RKO (cell line): ENCODE results near the gene NUDT5.
A peak's percentile ranks its signal among the peaks of the same experiment; 100 is the strongest.

Experiments used
- DNase-seq: peaks from one replicate; pipeline ENCODE4 v3.0.0-alpha.2; 2016; ENCODE audit warnings: low spot score

Gene NUDT5

DNA sequence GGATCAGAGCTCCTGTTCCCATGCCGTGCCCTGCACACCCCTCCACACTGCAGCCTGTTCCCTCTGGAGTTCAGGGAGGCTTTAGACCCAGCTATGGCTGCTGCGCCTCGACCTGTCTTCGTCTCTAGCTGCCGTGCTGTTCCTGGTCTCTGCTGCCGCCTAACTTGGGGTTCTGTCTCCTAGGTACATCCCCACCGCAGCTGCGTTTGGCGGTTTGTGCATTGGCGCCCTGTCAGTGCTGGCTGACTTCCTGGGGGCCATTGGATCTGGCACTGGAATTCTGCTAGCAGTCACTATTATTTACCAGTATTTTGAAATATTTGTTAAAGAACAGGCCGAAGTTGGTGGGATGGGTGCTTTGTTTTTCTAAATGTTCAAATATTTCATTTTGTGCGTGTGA, 31.6 kb downstream of the NUDT5 start:
- DNase-seq: no peak

DNA sequence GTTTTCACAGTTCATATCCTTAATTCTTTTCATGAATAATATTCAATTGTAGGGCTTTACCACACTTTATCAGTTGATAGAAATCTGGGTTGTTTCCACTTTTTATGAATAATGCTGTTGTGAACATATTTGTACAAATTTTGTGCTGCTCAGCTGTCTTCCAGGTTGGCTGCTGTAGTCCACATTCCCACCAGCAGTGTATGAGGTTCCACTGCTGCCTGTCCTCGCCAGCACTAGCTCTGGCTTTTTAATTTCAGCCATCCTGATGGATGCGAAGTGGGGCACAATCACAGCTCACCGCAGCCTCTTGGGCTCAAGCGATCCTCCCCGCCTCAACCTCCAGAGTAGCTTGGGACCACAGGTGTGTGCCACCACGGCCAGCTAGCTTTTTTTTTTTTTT, 32.8 kb downstream of the NUDT5 start:
- no peak for DNase-seq

DNA sequence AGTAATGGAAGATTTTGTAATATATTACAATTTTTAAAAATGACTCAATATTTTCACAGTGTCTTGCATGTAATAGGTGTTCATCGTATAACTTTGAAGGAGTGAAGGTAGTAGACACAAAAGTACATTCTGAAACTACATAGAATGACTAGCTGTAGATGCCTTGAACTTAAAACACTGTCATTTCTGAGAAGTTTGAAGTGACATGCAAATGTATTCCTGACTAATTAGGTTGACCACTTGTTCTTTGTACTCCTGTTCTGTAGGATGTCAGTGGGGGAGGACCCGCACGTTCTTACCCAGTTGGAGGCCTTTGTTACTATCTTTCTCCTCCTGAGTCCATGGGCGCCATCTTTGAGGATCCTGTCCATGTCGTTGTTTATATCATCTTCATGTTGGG, 35.0 kb downstream of the NUDT5 start:
- DNase-seq: no peak

DNA sequence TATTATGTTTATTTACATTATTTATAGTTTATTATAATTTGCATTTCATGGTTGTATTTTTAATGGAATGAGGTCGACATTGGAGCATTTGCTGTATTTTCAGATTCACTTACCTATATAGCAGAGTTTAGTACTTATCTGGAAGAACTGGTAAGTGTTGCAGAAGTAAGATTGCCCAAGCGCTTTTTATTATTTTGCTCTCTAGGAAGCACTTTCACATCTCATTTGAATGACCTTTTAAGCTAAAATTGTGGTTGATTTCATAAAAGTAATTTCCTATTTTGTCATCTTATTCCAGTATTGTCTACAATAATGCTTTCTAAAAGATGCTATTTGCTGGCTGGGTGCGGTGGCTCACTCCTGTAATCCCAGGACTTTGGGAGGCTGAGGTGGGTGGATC, 37.6 kb downstream of the NUDT5 start:
- no peak for DNase-seq

DNA sequence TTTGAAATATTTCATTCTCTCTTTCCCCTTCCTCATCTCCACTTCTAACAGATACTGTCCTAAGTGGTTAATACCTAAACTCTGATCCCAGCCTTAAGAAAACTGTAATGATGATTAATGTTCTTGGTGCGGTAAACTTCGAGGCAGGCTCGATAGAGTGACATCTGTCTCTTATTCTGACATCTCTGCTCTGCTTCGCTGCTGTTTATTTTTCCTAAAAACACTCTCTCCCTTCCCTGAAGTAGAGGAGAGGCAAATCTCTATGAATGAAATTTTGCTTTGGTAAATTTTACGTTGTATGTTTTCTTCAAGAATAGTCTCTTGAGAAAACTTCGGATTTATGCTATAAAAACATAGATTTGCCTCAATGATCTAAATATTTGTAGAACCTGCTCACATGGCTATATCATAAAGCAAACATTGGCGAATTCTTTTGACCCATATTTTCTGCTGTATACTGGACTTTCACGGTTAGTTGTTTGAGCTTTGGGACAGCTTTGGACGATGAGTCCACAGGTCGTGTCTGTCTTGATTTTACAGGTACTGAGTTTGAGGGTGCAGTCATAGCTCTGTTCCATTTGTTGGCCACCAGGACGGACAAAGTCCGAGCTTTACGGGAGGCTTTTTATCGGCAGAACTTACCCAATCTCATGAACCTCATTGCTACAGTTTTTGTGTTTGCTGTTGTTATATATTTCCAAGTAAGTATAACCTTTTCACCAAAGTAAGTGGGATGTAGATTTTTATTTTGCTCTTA, 39.1 kb downstream of the NUDT5 start:
- no peak for DNase-seq

DNA sequence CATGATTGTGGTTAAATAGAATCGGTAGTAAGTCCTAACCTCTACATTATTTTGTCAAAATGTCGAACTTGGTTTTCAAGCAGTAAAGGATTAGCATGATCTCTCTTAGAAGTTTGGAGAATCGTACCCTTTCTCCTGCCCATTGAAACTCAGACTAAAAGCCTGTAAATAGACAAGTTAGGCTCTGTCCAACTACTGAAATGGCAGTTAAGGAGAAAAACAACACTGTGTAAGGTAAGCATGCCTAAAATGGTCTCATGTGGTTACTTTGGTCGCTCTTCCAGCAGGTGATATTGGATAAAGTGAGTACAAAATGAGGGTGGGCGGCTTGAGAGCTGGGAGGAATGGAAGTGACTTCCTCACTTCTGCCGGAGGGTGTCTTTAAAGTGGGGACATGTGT, 41.2 kb downstream of the NUDT5 start:
- DNase-seq: no peak

DNA sequence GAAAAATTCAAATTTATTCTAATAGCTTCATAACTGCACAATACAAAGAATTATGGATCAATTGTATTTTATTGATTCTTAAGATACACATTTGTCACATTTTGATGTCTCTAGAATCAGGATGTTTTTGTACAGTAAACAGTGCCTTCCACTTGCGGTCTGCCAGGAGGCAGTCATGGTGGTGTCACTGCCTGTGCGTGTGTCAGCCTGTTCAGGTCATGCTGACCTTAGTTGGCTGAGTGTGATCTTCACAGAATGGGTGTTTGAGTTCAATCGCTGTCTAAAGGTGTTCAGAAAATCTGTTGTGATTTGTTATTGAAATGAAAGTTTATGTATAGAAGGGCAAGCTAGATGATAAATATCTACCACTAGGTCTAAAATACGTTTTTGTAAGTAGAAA, 45.5 kb downstream of the NUDT5 start:
- no peak for DNase-seq

DNA sequence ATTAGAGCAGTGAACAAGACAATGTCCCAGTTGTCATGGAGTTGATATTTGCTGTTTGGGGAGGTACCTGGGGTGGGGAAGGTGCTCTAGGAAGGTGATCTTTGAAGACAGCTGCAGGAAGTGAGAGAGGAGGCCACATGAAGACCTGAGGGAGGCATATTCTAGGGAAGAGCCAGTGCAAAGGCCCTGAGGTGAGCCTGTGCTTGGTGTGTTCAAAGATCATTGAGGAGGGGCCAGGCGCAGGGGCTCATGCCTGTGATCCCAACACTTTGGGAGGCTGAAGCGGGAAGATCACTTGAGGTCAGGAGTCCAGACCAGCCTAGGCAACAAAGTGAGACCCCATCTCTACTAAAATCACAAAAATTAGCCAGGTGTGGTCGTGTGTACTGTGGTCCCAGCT, 51.2 kb downstream of the NUDT5 start:
- DNase-seq: no peak

DNA sequence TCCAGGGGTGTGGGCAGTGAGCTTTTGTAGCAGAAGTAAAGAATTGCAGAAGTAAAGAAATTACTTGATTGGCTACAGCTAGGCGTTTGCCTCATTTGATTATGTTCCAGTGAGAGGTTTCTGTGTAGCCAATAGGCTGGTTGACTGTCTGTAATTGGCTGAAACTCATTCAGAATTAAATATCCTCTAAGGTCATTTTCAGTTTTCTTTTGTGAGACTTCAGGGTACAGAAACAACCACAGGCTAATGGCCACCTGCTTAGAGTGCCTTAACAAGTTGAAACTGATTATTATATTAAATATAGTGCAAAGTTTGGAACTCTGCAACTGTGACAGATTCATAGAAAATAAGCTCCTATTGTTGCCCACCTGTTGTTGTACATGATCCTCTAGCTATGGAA, 55.7 kb downstream of the NUDT5 start:
- DNase-seq: no peak

DNA sequence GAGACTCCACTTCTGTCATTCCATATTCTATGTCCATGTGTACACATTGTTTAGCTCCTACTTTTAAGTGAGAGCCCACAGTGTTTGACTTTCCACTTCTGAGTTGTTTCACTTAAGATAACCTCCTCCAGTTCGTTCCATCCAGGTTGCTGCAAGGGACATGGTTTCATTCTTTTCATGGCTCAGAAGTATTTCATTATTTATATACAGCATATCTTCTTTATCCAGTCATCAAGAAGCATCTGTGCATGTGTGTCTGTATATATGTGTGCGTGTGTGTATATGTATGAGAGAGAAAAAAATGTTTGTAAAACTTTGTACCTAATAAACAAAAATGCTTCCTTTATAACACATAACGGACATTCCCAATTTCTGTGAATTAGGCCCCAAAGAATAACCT, 60.1 kb downstream of the NUDT5 start:
- DNase-seq: no peak

DNA sequence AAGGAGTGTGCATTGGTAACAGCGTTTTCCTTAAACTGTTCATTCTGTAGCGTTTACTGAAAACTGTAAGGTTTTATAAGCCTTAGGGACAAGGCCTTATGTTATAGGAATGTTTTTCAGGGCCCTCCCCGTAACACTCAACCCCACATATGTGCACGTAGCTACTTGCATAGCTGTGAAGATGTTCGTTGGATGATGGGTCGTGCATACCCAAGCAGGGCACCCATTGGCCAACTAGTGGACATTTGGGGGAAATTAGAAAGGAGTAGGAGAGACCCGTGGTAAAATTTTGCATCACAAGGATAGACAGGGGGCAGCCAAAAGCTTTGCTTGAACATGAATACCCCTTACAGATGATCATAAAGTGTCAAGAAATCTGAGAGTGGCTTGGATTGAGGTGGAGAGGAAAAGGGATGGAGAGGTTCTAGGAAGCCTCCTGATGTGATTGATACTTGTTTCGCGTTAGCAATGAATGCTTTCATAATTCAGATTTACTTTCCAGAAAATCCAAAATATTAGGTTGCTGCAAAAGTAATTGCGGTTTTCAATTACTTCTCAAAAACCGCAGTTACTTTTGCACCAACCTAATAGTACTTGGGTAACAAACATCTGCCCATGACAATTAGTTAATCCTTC, 65.3 kb downstream of the NUDT5 start:
- peak; percentile 92 for DNase-seq

DNA sequence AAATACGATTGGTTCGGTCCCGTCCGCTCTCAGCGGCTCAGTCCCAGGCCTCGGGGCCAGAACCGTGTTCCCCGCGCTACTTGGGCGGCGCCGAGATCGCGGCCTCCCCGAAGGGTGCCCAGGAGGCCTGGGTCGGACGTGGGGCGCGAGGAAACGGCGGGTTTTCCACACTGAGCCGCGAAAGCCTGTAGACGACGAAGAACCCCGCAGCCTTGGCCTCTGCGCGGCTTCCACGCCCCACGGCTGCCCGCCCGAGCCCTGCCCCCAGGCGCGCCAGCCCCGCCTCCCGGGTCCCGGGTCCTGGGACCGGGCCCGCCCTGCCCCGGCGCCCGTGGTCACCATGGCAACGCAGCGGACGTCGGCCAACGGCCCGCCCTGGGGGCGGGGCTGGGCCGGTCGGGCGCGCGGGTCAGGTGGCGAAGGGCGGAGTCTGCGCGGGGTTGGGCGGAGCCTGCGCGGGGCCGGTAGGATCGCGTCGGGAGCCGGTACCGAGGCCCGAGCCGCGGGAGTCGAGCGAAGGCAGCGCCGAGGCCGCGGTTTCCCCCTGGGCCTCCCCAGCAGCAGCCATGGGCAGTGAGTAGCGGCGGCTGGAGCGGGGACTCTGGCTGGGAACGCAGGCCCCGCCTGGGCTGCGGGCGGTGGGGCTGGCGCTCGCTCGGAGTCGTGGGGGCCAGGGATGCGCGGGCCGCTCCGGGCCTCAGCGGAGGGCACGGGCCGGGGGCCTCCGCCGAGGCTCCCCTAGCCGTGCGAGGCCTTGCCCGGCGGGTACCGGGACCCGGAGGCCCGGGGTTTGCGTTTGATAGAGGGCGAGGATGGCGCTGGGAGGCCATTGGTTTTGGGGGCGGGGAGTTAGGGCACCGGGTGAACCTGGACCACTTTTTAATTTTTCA, 66.2 kb downstream of the NUDT5 start, which contains the start of gene SEC61A2:
Gene SEC61A2, plus strand, starts transcription at position 456 of the 890 bp plus-strand sequence. Its CDS starts 111 bp downstream, at position 567.
- peak; percentile 93 for DNase-seq

DNA sequence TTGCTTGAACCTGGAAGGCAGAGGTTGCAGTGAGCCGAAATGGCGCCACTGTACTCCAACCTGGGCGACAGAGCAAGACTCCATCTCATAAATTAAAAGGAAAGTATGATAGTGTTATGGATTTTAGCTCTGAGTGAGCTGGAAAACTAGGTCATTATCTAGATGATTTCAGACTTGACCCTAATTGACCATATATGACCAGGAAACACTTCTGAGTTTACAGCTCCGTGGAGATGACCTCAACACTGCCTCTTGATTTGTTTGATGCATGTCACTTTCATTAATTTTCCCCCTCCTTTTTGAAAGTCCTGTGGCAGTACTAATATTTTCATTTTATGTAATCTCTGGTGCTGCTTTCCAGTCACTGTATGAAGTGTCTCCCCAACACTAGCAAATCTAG, 74.0 kb downstream of the NUDT5 start:
- no peak for DNase-seq
